ENCODE results near the gene GRIK2.

Gene GRIK2

GRCh38 chr6:101921829-101922450 lies 528.4 kb downstream of the GRIK2 start:
- DNase-seq: no peak

- DNase-seq: no peak
These were observed 532.8 kb downstream of the GRIK2 start for GRCh38 chr6:101926149-101926925.

- no peak for DNase-seq
These were observed 538.3 kb downstream of the GRIK2 start for GRCh38 chr6:101931766-101932165.

GRCh38 chr6:101932704-101933103 lies 539.2 kb downstream of the GRIK2 start:
- DNase-seq: no peak

DNA sequence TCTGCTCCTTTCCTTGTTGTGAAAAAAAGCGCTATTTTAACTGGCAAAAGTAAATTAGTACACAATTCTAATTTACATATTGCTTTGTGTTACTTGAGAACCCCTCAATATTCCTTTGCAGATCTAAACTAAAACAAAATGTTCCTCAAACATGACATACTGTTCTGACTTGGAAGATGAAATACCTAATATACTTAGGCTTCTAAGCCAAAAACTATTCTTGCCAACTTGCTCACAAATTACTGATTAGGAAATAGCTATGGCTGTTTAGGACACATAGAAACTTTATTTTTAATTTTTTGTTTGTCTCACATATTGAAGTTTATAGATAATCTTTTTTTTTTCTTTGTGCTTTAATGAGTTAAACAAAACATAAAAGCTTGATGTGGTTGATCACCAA lies 542.2 kb downstream of the GRIK2 start:
- DNase-seq: no peak

- no peak for DNase-seq
These were observed 543.0 kb downstream of the GRIK2 start for GRCh38 chr6:101936516-101936915.

- DNase-seq: no peak
These were observed 543.6 kb downstream of the GRIK2 start for GRCh38 chr6:101937108-101937507.

DNA sequence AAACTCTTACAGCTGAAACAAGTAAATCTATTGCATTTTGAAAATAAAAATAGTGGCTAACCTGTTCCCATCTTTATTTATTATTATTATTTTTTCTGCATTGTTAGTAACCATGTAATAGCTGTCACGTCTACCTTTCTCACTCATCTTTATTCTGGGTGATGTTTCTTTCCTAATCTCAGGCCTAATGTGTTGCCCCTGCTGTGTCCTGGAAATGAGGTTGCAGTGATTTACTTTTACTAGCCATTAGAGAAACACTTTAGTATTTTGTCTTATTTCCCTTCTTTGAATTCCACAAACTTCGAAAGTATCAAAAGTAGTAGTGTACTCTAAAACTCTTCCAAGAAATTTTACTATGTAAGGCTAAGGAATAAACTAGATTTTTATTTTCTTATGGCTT lies 546.9 kb downstream of the GRIK2 start:
- no peak for DNase-seq

- DNase-seq: no peak
These were observed 563.5 kb downstream of the GRIK2 start for GRCh38 chr6:101956961-101957360.

- no peak for DNase-seq
These were observed 567.8 kb downstream of the GRIK2 start for GRCh38 chr6:101961357-101961756.

- no peak for DNase-seq
These were observed 587.4 kb downstream of the GRIK2 start for GRCh38 chr6:101980924-101981323.

- no peak for DNase-seq
These were observed 593.0 kb downstream of the GRIK2 start for GRCh38 chr6:101986476-101986875.

DNA sequence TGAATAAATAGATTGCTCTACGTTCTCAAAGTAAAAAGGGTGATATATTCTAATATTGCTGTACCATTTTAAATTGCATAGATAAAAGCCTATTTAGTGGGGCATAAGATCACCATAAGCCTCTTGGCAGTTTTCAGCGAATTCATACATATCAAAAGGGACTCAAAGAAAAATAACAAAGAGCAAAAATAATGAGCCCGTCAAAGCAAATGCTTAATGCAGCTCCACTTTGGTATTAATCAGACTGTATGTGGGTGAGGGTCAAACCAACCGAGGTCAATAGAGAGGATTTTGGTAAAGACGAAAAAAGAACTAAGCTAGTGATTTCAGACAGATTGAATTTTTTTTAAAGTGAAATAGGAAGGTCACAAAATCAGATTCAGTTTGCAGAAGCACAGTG lies 598.8 kb downstream of the GRIK2 start:
- no peak for DNase-seq

GRCh38 chr6:101994521-101994920 lies 601.0 kb downstream of the GRIK2 start:
- DNase-seq: no peak

DNA sequence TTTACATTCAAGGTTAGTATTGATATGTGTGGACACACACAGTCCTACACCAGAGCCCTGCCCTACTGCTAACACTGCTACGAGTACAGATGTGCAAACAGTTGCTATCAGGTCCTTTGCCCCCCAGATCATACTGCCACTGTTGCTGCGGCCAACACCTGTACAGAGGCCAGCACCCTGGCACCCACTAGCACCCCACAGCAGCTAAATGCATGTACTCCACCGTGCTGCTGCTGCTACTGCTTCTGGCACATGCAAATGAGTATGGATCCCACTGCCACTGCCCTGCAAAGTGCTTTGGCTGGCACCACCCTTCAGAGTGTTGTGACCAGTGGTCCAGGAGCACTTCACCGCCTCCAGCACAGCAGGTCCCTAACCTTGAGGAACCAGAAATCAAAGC lies 621.9 kb downstream of the GRIK2 start:
- DNase-seq: no peak

GRCh38 chr6:102022281-102022680 lies 628.8 kb downstream of the GRIK2 start:
- DNase-seq: no peak

- DNase-seq: no peak
These were observed 629.3 kb downstream of the GRIK2 start for GRCh38 chr6:102022803-102023202.

DNA sequence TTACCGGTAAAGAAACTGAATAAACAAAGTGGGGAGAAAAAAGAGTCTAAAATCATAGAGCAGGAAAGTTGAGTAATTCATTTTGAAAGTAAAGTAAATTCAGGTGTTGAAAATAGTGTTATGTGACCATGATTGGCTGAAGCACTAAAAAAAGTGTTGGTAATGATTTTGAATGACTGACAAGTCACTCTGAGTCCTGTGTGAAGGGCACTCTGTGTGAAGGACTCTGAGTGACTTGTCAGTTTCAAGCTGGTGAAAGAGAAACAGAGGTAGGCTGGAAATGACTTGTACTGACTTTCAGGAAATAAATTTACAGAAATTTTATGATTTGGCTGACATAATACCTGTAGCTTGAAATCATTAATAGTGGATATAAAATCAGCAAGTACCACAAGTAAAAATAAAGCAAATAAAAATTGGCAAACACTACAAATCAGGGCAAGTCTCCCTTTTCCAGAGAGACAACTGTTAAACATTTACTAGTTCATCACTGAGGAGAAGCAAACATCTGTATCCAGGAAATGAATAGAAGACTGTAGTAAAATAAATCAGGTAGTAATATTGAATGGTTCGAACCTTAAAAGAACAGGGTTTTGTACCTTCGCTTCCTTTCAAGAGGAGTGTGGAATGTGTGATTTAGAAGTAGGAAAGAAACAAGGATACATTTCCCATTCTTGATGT lies 630.6 kb downstream of the GRIK2 start:
- DNase-seq: no peak

- no peak for DNase-seq
These were observed 633.1 kb downstream of the GRIK2 start for GRCh38 chr6:102026649-102027048.

DNA sequence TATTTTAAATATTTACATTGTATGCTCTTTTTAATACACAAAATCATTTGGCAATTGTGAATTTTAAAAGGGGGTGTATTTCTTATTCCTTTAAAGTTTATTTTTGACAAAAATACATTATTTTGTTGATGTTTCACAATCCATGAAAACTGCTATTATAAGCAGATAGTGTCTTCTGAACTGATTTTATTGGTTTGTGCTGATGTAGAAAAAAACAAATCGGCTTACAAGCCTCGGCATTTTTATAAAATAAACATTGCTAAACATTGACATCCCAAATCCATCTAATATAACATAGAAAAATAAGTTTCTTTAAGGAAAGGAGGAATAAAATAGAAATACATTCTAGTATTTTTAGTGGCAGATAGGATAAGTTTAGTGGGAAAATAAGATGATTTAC lies 634.7 kb downstream of the GRIK2 start:
- no peak for DNase-seq

DNA sequence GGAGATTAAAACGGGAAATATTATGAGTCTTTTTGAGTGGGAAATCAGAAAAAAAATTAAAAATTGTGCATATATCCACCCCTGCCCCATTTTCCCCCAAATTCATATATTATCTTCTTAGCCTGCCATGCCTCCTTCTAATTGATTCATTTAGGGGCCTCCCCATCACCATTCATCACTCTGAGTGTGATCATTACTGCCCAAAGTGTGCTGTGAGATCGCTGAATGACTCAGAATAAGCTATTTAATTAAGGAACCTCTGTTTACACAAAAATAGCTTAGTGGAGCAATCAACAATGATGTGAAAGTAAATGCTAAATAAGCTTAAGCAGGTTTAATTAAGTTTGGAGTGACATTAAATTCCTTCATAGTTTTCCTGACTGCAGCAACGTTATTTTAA lies 645.5 kb downstream of the GRIK2 start:
- DNase-seq: no peak

- DNase-seq: no peak
These were observed 645.9 kb downstream of the GRIK2 start for GRCh38 chr6:102039441-102039840.

- no peak for DNase-seq
These were observed 657.5 kb downstream of the GRIK2 start for GRCh38 chr6:102051001-102051400.

- no peak for DNase-seq
These were observed 658.2 kb downstream of the GRIK2 start for GRCh38 chr6:102051720-102052119.

Measured in inflammatory macrophage treated with lipopolysaccharide for 4 hours (primary cell).